GM21526 (cell line): ENCODE results near the gene PMS1.
"Not testable (repeated sequence)": the region's sequence is repeated elsewhere in the genome, so short reads cannot be mapped to it uniquely, and the experiment has no call there.

Experiments
- ATAC-seq: cut with Tn5 transposase; IDR thresholded peaks from one replicate; pipeline ENCODE4 v1.9.1; 2021; ENCODE audit warnings: moderate library complexity; ENCODE audit not compliant: unreplicated experiment, low FRiP score

PMS1 gene

GRCh38 chr2:189783927-189784867 lies at the start of gene PMS1, which contains the start of gene ORMDL1:
PMS1 (plus strand) TSS chr2:189784450; CDS start chr2:189791810, 7,360 bp downstream.
ORMDL1 (minus strand) TSS chr2:189784339; CDS start chr2:189782595, 1,744 bp downstream.
- ATAC-seq, result peak; percentile 95

GRCh38 chr2:189751080-189751658 lies 33.1 kb upstream of the PMS1 start:
- no peak for ATAC-seq

DNA sequence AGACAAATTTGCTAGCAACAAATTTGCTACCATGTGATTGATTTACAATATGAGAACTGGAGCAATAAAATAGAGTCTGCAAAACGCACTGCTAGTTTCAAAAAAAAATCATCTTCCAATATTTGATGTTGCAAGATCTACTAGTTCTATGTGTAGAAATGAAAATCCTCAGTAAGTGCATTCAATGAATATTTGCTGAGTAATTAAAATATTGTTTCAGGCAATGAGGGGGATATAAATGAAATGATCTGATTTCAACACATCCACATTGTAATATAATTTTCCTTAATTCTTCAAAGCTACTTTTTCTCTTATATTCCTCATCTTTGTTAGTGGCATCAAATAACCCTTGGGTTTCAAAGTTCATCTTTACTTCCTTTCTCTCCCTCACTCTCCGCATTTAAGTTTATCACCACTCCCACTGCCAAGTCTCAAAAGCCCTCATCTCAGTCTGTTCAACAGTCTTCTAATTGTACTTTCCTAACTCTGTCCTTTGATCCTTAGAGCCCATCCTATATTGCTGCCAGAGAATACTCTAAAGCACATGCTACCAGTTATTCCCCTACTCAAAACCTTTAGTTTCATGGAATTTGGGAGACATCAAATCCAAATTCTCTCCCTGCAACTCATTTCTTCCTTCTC lies 27.8 kb upstream of the PMS1 start:
- ATAC-seq, result no peak

GRCh38 chr2:189760154-189760553 lies 24.1 kb upstream of the PMS1 start:
- ATAC-seq, result not testable (repeated sequence)

DNA sequence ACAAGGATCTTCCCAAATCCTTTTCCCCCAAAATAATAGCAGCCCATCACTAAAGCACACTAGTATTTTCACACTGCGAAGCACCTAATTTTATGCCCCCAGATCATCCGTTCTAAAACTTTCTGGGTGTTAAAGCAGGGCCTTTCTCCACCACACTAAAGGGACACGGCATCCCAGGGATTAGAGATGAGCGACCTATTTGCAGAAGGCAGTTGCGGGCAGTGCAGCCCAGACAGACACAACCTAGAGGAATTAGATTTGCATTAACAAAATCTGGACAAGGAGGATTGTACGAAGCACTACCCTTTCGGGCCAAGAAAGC lies 22.1 kb upstream of the PMS1 start:
- ATAC-seq, result no peak

- ATAC-seq, result peak; percentile 97
Observed at GRCh38 chr2:189762551-189763298, 21.5 kb upstream of the PMS1 start, which contains the start of gene OSGEPL1. OSGEPL1 (minus strand) TSS chr2:189762792; CDS start chr2:189761640, 1,152 bp downstream.

DNA sequence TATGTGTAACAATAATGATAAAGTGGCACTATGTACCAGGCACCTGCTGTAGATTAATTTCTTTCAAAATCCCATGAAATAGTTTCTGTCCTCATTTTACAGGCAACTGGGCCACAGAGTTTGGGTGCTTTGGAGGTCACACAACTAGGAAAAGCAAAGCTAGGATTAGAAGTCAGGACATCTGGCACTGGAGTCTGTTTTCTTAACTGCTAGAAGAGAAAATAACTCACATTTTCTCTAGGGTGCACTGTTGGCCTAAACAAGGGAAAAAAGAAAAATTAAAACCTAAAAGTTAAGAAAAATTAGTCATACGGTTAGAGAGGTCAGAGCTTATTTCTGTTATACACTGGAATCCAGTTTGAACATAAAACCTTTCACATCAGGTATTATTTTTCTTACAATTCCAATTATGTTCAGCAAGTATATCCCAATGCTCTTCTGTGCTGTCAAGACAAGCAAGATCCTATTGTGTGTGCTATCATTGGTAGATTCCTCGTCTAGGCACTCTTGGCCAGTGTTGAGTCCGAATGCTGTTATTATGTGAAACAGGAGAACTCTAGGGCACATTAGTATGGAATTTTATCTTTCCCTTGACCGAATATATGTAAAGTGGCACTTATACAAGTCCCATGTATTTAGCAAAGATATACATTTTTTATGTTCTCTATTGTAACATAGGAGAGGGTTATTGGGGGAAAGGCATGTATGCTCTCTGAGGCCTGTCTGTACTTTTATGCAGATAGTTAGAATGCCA lies 20.2 kb upstream of the PMS1 start:
- ATAC-seq, result no peak

DNA sequence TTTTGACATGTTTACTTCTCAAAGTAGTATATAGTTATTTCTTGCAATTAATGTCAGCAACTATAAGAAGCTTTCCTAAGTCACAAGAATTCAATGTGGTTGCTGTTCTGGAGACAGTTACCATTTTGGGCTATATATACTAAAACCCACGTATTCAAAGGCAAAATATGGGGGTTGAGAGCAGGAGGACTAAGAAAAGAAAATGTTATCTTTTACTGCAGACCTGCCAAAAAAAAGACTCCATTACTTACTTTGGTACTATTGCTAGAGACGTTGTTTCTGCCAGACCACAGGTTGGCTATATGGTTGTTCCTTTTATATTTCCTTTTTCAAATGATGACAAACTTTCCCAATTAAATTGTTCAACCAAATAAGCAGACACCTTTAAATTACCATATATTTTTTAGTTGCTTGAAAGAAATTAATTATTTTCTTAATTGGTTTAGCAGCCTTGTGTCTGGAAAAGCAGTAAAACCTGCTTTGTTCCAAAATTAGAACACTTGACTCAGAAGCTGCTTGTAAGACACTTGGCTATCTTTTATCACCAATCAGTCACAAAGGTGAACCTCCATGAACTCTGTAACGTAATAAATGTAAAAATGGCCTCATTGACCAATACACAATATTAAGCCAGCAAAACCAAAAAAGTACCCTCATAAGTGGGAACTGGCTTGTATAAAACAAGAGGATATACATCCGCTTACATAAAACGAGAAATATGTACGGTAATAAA lies 13.5 kb upstream of the PMS1 start:
- no peak for ATAC-seq

DNA sequence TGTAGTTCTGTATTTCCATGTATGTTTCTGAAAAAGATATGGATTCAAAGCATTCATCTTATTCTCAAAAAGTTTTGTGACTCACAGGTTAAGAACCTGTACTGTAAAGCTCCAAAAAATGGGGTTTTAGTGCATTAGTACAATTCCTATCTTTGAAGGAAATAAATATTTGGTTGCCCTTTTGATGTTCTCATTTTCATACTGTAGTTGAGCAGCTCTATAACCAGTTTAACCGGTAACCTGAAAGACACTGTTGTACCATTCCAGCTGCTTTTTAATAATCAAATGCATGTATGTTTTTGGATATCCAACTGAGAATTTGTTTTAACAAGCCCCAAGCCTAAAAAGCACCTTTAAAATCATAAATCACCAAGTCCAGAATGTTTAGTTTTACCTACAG lies 12.0 kb upstream of the PMS1 start:
- ATAC-seq, result no peak

DNA sequence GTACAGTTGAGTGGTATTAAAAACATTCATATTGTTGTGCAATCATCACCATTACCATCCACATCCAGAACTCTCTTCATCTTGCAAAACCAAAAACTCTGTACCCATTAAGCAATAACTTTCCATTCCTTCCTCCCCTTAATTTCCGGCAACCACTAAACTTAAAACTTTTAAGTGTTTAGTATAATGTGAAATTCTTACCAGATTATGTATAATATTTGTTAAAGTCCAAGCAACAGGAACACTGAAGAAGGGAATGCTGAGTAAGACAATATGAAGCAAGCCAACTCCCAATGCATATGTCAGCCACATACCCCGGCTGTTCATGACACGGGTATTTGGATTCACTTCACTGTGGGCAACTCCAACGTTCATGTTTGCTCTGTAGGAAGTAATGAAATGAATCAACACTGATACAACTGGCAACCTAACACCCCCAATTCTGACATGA lies 2.0 kb upstream of the PMS1 start:
- ATAC-seq, result no peak

- peak; percentile 8 for ATAC-seq
Observed at GRCh38 chr2:189783451-189783926, 761 bp upstream of the PMS1 start.

DNA sequence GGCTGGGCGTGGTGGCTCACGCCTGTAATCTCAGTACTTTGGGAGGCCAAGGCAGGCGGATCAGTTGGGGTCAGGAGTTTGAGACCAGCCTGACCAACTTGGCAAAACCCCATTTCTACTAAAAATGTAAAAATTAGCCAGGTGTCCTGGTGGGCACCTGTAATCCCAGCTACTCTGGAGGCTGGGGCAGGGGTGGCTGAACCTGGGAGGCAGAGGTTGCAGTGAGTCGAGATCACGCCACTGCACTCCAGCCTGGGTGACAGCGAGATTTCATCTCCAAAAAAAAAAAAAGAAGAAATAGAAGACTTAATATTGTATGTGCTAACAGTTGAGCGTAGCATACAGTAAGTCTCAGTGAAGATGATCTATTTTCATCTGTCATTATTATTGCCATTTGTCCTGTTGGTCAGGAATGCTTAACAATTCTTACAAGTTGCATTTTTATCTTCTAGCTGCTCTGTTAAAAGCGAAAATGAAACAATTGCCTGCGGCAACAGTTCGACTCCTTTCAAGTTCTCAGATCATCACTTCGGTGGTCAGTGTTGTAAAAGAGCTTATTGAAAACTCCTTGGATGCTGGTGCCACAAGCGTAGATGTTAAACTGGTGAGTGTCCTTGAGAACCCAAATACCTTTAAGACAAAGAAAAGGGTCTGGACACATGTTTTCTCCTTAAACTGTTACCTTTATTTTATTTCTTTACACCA lies 7.2 kb downstream of the PMS1 start:
- ATAC-seq, result peak; percentile 60

- no peak for ATAC-seq
Observed at GRCh38 chr2:189794310-189794709, 10.1 kb downstream of the PMS1 start.

GRCh38 chr2:189797902-189798301 lies 13.7 kb downstream of the PMS1 start:
- ATAC-seq, result no peak

GRCh38 chr2:189798312-189799029 lies 14.2 kb downstream of the PMS1 start:
- ATAC-seq, result peak; percentile 71

GRCh38 chr2:189799030-189799331 lies 14.7 kb downstream of the PMS1 start:
- no peak for ATAC-seq

GRCh38 chr2:189799531-189799930 lies 15.3 kb downstream of the PMS1 start:
- no peak for ATAC-seq

- ATAC-seq, result no peak
Observed at GRCh38 chr2:189802396-189802912, 18.2 kb downstream of the PMS1 start.
